Spinal cord (tissue), 10 donors: Measurements from ENCODE around the gene SLC48A1. TPM values are rescaled to one million over a fixed set of nuclear protein-coding genes. Genes with fewer than 3 reads are reported as not detected.
A peak's percentile ranks its signal among the peaks of the same experiment; 100 is the strongest.

Experiments
- DNase-seq, 6 donors: peaks; one replicate each; pipeline versions ENCODE4 v3.0.0 to v3.0.0-alpha.2; 2013 to 2015; ENCODE audit warnings: low spot score in 6 of 6, low read depth in 4 of 6
- H3K27ac ChIP-seq: one replicate; pipeline ENCODE4 v1.5.1; 2013; ENCODE audit warnings: low read depth, low read length, control low read depth
- H3K27me3 ChIP-seq: one replicate; pipeline ENCODE4 v1.6.1; 2013; ENCODE audit warnings: low read length; ENCODE audit not compliant: control insufficient read depth, insufficient read depth
- H3K36me3 ChIP-seq: one replicate; pipeline ENCODE4 v1.6.1; 2013; ENCODE audit warnings: low read length; ENCODE audit not compliant: control insufficient read depth, insufficient read depth
- H3K4me1 ChIP-seq: one replicate; pipeline ENCODE4 v1.6.1; 2013; ENCODE audit warnings: low read length; ENCODE audit not compliant: control insufficient read depth, insufficient read depth
- H3K4me3 ChIP-seq: one replicate; pipeline ENCODE4 v1.5.1; 2013; ENCODE audit warnings: low read depth, low read length, control low read depth
- H3K9me3 ChIP-seq: one replicate; pipeline ENCODE4 v1.6.1; 2013; ENCODE audit warnings: low read length; ENCODE audit not compliant: control insufficient read depth, insufficient read depth
- WGBS: methylation state at CpG from one replicate; pipeline ENCODE4 v1.1.5; 2013; ENCODE audit warnings: missing lambda C conversion rate; ENCODE audit not compliant: insufficient coverage; 5-methylcytosine and 5-hydroxymethylcytosine counted together
- polyA plus RNA-seq, 2 donors: library from polyadenylated mRNA; unstranded; fragments of 120-200 nt; gene quantifications; one replicate each; pipeline ENCODE4 v1.2.1, GENCODE V29; 2013; ENCODE audit not compliant: insufficient read length in 2 of 2
- total RNA-seq, 2 donors: library from RNA; depleted of rRNA in 1 of 2; stranded (reverse); fragments of 120-200 nt in 1 of 2; fragments of >200 nt in 1 of 2; gene quantifications; one replicate each; pipeline versions ENCODE4 v1.2.3 to v1.2.4, GENCODE V29; 2013 to 2014
- donor health status: healthy.

The SLC48A1 gene
- total and polyA plus RNA-seq, 4 donors: 19.3 to 45.1 (median 34.1) TPM

DNA sequence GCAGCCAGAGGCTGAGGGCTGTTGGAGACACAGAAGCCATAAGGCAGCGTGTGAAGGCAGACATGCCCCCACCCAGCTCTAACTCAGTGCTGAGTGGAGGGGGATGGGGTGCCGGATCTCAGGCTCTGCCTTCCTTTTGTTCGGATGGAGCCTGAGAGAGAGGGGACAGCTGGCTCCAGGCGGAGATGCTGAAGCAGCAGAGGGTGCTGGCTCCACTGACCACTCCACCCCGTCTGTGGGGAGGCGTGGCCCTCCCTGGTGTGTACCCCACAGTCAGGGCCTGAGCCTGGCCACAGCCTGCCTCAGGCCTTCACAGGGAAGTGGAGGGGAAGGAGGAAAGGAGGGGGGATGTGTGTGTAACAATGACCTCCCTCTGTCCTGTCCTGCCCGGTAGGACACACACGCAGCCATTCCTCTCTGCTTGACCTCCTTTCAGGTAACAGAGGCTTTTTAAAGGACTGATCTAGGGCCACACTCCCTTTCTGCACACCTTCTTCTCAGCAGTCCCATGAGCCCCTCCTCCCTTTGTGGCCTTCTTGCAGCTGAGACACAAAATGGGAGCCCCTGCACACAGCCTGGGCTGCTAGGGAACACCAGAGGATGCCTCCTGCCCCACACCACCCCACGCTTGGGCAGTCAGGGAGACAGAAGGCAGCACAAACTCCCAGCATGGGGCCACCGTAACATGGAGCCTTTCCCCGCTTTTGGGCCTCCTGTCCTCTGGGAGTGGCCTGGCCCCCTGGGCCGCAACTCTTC is 38.1 kb upstream of the SLC48A1 start:
- DNase-seq: peak in 2 of 6 donors; percentile 72 to 79
- Histone ChIP-seq H3K9me3 (no peaks in the 10 kb centered on the region), H3K4me3 (no peak overlapping the region), H3K27me3 (no peaks in the 10 kb centered on the region), H3K36me3 (peaks cover 25% of the 10 kb centered on the region), H3K27ac (peak overlapping the region; percentile 3), H3K4me1 (peaks cover 45% of the 10 kb centered on the region)
- WGBS: 52% methylated on average over 9 of the region's 12 CpGs

DNA sequence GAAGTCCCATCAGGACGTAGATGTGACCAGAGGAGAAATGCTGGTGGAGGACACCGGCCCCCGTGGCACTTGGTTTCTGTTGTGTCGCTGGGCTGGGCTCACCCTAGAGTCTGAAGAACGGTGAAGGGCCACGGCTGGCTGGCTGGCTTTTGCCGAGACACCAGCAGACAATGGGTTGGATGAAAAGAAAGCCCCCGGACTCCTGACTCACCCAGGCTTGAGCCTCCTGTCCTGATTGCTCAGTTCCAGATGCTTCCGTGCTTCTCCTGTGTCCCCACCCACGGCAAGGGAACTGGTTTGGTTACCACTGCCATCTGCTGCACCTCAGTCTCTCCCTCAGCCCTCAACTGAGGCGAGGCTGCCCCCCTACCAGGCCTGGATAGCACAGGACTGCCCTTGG is 37.4 kb upstream of the SLC48A1 start:
- DNase-seq: no peak
- Histone ChIP-seq H3K27me3 (no peaks in the 10 kb centered on the region), H3K4me1 (peaks cover 52% of the 10 kb centered on the region), H3K4me3 (no peak overlapping the region), H3K36me3 (peaks cover 28% of the 10 kb centered on the region), H3K9me3 (no peaks in the 10 kb centered on the region), H3K27ac (peak overlapping the region; percentile 7)
- whole genome bisulfite sequencing: 95% methylated on average over 11 of the region's 11 CpGs

DNA sequence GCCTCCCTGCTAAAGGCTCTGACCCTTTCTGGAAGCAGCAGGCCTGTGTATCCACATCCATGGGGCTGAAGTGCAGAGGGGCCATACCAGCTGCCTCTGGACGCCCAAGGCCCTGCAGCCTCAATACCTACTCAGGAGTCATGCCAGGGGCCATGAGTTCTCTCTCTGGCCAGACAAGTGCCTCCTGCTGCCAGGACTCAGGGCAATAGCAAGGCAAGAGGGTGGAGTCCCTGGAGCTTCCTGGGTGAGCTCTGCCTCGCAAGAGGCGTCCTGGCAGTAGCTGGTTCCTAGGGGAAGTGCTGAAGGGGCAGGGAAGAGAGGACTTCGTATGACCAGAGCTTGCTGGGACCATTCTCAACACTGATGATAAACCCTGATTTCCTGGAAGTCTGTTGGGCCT is 36.8 kb upstream of the SLC48A1 start:
- peaks cover 58% of the 10 kb centered on the region for H3K4me1 ChIP-seq
- peak overlapping the region; percentile 84 for H3K27ac ChIP-seq
- no peaks in the 10 kb centered on the region for H3K9me3 ChIP-seq
- H3K27me3 ChIP-seq: no peaks in the 10 kb centered on the region
- DNase-seq: no peak
- H3K4me3 ChIP-seq: no peak overlapping the region
- WGBS: 94% methylated on average over 4 of the region's 4 CpGs
- H3K36me3 ChIP-seq: peaks cover 28% of the 10 kb centered on the region

DNA sequence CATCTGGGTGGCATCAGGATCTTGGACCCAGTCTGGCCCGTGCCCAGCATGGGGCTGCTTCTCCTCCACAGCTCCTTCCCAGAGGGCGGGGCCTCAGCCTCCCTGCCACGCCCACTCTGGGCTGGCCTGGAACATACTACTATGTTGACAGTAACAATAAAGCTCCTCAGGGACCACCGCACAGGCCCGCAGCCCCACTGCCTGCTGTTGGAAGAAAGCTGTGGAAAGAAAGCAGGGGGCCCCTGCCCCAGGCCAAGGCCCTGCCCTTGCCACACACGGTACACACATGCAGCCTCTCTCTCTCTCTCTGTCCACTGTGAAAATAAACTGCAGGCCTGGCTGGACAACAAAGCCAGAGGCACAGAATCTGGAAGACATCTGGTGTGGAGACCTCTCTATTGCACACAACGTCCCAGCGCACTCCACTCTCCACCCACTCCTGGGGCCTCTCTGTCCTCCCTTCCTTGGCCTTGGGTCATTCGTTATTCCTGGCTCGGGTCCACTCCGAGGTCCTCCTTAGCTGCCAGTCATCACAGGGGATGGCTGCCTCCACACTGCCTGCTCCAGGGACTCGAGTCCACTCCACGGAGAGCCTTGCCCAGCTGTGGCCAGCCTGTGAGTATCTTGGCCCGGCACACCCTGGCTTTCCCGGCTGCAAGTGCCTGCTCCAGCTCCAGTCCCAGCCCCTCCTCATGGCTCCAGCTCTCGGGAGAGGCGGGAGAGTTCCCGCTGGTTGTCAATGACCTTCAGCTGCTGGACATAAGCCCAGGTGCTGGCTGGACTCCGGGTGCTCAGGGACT is 36.0 kb upstream of the SLC48A1 start:
- Histone ChIP-seq H3K27me3 (no peaks in the 10 kb centered on the region), H3K4me3 (no peak overlapping the region), H3K9me3 (no peaks in the 10 kb centered on the region), H3K4me1 (peaks cover 65% of the 10 kb centered on the region), H3K27ac (peak overlapping the region; percentile 84), H3K36me3 (peaks cover 28% of the 10 kb centered on the region)
- WGBS: 34% methylated on average over 18 of the region's 19 CpGs
- peak in 3 of 6 donors; percentile 34 to 79 (median 42) for DNase-seq

DNA sequence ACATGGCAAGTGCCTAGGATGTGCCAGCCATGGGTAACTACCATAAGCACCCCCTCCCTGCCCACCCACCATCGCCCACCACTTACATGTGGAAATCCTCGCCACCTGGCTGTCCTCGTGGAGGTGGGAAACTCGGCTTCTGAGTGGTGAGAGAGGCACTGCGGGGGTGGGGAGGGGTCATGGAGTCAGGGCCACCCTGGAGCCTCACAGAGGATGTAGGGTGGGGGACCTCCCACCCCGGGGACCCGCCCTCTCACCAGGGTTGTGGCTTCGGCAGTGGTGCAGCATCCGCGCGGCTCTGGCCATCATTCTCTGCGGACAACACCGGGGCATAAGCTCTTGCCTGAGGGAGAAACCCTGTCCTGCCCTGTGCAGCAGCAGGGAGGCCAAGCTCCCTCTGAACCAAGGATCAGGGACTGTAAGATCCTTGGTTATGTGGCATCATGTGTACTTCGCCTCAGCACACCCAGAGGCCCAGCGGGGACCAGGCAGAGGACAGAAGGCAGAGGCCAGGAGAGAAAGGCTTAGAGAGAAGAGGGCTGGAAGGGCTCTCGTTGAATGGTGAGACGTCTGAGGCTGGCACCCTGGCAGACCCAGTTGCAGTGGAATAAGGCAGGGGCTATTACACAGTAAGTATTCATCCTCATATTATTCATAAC is 35.0 kb upstream of the SLC48A1 start:
- peaks cover 28% of the 10 kb centered on the region for H3K36me3 ChIP-seq
- peaks cover 65% of the 10 kb centered on the region for H3K4me1 ChIP-seq
- no peaks in the 10 kb centered on the region for H3K27me3 ChIP-seq
- no peak for DNase-seq
- H3K27ac ChIP-seq: peak overlapping the region; percentile 84
- WGBS: 91% methylated on average over 12 of the region's 17 CpGs
- no peaks in the 10 kb centered on the region for H3K9me3 ChIP-seq
- no peak overlapping the region for H3K4me3 ChIP-seq

DNA sequence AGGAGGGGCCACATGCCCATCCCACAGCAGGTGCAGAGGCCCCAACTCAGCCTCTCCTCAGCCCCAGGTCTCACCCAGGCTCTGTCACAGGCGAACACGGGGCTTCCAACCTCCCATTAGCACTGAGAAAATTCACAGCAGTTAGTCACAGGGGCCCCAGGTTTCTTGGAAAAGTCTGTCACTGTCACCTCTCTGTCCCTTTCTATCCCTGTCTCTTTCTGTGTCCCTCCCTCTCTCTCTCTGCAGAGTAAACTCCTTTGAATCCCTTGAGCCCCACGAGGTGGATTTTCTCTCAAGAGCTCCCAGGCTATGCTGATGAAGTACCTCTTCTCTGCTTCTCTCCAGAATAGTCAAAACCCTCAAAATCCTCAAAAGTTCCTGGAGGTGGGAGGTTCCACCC is 33.7 kb upstream of the SLC48A1 start:
- 87% methylated on average over 3 of the region's 3 CpGs for WGBS
- no peak overlapping the region for H3K27ac ChIP-seq
- H3K27me3 ChIP-seq: no peaks in the 10 kb centered on the region
- DNase-seq: no peak
- no peak overlapping the region for H3K4me3 ChIP-seq
- H3K4me1 ChIP-seq: peaks cover 72% of the 10 kb centered on the region
- H3K36me3 ChIP-seq: peaks cover 28% of the 10 kb centered on the region
- H3K9me3 ChIP-seq: no peaks in the 10 kb centered on the region

- H3K27ac ChIP-seq: peak overlapping the region; percentile 25
- H3K36me3 ChIP-seq: peaks cover 28% of the 10 kb centered on the region
- H3K4me1 ChIP-seq: peaks cover 68% of the 10 kb centered on the region
- 85% methylated on average over 10 of the region's 12 CpGs for WGBS
- H3K27me3 ChIP-seq: no peaks in the 10 kb centered on the region
- H3K9me3 ChIP-seq: no peaks in the 10 kb centered on the region
- DNase-seq: no peak
- no peak overlapping the region for H3K4me3 ChIP-seq
Observed at GRCh38 chr12:47739979-47740378, 33.1 kb upstream of the SLC48A1 start.

DNA sequence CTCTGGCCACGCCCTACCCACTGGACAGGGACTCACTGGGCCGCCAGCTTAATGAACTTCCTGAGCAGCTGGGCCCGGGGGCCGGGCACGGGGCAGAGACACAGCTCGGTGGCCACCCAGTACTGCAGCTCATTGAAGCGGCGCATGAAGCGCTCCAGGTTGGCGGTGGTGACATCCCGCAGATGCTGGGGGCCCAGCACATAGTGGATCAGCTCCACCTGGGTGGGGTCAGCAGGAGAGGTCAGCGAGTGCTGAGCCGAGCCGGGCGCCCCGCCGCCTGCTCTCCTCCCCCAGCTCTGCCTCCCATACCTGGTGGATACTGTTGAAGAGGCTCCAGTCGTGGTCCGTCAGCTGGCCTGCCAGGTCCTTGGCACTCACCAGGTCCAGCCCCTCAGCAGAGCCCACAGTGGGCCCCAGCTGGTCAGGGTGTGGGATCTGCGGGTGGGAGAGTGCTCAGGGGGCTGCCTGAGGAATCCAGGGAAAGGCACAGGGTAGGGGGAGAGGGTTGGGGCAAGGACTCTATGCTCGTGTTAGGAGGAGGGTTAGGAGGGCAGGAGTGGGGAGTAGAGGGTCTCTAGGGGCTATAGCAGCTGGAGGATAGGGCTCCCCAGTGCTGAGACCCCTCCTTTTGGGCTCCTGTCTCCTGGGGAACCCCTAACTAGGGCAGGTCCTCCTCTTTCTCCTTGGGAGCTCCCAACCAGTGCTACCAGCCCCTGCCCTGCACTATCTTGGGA is 32.3 kb upstream of the SLC48A1 start:
- WGBS: 78% methylated on average over 18 of the region's 21 CpGs
- H3K36me3 ChIP-seq: peaks cover 22% of the 10 kb centered on the region
- H3K27ac ChIP-seq: peak overlapping the region; percentile 84
- no peak overlapping the region for H3K4me3 ChIP-seq
- no peak for DNase-seq
- no peaks in the 10 kb centered on the region for H3K27me3 ChIP-seq
- peaks cover 68% of the 10 kb centered on the region for H3K4me1 ChIP-seq
- no peaks in the 10 kb centered on the region for H3K9me3 ChIP-seq

DNA sequence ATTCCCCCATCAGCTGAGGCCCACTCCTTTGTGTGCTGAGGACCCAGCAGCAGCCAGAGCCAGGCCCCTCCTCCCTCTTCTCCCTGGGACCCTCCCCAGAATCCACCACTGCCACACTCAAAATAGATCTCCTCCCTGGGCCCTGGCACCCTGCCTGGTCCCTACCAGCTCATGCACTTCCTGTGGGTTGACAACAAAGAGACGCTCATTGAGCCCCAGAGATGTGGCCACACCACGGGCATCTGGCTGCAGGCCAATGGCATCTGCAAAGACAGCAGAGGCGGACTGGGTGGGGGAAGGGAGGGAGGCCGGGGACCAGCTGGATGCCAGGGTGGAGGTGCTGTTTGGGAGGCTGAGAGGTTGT is 31.7 kb upstream of the SLC48A1 start:
- Histone ChIP-seq H3K36me3 (peaks cover 23% of the 10 kb centered on the region), H3K4me1 (peaks cover 68% of the 10 kb centered on the region), H3K27me3 (no peaks in the 10 kb centered on the region), H3K9me3 (no peaks in the 10 kb centered on the region), H3K4me3 (no peak overlapping the region), H3K27ac (peak overlapping the region; percentile 84)
- DNase-seq: peak in 5 of 6 donors; percentile 65 to 93 (median 76)
- 8% methylated on average over 4 of the region's 4 CpGs for WGBS
